Measurements from ENCODE around the gene NOS1AP.
"Not testable (repeated sequence)": the region's sequence is repeated elsewhere in the genome, so short reads cannot be mapped to it uniquely, and the experiment has no call there.

Gene NOS1AP

DNA sequence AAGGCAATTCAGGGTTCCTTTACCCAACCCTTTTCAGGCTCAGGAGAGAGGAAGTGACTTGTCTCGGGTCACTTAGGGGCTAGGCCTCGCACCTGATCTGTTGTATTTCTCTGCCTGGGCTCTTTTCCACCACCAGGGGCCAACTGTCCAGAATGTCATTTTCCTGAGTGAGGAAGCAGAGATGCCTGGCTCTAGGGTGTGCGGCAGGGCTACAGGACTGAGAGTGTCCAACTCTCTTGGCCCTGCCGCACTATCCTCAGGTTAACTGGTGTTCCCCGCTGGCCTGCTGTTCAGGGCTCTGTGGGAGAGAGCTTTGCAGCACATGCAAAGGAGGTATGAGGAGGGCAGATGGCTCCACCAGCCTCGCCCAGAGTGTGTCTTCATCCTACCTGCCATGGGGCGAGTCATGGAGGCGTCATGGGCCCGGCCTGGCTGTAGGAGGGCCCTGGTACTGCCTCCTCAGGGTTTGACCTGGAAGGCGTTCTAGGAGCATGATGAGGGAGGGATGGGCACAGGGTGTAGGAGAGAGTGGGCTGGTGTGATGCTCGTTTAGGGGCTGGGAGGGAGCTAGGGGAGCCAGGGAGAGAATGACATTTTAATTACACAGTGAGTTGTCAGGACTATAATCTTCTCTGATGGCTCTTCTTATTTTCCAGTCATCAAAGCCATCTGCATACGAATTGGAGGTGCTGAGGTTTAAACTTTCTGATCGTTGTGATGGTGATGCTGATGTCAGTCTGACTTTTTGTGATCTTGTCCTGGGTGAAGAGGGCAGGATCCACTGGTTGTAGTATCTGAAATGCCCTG is 128.3 kb downstream of the NOS1AP start:
- DNase-seq: no peak

- DNase-seq: no peak
Observed at GRCh38 chr1:162200096-162200847, 130.8 kb downstream of the NOS1AP start.

GRCh38 chr1:162201062-162201461 is 131.6 kb downstream of the NOS1AP start:
- DNase-seq: not testable (repeated sequence)

DNA sequence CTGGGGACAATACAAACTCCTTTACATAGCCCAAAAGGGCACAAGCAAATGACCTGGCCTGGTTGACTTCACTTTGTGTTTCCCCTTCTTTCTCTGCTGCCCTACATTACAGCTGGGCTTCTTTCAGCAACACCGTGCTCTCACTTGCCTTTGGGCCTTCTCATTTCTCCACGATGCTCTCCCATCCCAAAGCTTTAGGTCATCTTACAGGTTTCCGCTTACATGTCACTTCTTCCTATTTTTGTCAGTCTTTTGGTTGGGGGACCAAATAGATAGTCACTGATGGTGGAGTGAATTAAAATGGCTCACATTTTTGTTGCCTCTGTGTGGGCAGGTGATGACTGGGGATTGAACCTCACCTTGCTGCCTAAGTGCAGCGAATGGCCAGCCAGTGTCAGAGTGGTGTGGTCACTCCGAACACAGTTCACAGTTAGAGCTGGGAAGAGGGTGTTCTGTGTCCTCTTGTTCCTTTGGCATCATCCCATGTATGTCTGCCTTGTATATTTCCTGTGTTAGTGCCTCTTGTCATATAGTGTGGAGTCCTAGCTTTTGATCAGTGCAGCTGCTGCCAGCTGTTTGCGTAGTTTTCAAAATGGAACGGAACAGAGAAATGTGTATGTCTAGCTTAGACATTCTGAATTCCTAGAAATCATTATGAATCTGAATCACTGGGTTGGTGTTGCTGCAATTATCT is 134.8 kb downstream of the NOS1AP start:
- DNase-seq: no peak

- no peak for DNase-seq
Observed at GRCh38 chr1:162204823-162205155, 135.3 kb downstream of the NOS1AP start.

DNA sequence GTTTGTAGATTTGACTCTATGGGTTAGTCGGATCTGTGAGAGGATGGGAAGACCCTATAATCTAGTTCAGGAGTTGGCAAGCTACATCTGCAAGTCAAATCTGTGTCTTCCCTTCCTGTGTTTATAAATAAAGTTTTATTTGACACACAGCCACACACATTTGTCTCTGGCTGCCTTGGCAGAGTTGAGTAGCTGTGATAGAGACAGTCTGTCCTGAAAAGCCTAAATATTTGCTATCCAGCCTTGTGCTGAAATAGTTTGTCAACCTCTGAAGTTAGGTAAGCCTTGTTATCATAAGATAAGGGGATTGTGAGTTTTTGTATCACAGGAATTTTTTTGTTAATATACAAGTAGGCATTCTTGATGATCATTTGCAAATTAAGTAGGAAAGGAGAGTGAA is 136.8 kb downstream of the NOS1AP start:
- no peak for DNase-seq

DNA sequence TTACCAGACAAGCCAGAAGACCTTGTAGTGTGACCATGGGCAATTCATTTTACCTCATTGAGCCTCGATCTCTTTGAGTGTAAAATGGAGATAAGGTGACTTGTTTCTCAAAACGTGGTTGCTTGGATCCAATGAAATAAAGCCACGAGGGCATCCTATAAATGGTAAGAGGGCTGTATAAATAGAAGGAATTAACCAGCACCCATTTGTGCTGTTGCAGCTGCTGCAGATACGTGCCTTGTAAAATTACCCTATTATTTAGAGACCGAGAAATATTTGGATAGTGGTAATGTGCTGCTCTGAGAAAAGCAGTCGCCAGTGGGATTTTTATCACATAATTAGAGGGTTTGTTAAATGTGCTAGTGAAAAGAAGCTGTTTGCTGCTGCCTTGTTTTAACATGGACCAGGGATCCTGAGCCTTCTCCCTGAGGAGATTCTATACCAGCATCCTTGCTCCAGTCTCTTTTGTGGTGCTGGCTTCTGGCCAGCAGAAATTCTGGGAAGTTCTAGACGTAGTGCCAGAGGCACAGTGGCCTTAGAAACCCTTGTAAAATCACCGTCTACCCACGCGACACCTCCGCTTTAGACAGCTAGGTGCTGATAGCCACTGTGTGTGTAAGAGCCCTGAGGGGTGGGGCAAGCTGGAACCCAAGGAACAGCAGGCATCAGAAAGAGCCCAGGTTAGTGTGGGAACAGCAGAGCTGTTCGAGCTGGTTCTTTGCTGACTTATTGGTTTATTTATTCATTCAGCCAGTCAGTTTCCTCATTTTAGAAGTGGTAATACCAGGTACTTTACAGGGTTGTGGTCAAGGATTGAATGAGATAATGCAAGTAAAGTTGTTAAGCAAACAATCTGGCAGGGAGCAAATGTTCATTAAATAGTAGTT is 137.5 kb downstream of the NOS1AP start:
- no peak for DNase-seq

DNA sequence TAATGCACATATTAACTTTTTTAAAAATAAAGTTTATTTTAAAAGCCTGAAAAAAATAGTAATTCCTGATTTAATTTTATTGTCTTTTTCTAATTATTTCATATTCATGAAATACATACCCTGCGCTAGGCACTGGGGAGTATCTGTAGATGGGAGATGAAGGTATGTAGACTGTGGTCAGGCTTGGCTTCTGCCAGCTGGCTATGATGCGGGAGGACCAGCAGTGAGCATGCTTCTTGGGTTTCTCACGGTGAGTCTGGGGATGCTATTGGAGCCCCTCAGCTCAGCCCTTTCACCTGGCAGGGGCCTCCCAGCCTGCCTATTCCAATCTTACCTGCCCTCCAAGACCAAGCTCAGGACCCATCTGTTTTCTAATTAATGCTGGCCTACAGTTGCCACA is 138.4 kb downstream of the NOS1AP start:
- no peak for DNase-seq

DNA sequence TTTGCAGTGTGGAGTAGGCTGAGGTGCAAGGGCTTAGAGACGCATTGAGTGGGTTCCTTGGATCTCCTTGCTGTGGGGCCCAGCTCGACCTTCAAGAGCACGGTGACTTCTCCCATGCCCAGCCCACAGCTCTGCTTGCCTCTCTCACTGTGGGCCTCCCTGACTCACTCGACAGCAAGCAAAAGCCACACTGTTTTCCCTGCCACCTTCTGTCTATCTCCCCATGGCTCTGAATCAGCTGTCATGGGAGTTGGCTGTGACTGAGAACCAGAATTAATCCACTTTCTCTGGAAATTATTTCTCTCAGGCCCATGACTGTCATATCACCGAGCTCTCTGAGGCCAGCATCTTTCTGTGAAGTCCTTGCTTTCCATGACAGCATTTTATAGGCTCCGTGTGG is 140.7 kb downstream of the NOS1AP start:
- DNase-seq: no peak

DNA sequence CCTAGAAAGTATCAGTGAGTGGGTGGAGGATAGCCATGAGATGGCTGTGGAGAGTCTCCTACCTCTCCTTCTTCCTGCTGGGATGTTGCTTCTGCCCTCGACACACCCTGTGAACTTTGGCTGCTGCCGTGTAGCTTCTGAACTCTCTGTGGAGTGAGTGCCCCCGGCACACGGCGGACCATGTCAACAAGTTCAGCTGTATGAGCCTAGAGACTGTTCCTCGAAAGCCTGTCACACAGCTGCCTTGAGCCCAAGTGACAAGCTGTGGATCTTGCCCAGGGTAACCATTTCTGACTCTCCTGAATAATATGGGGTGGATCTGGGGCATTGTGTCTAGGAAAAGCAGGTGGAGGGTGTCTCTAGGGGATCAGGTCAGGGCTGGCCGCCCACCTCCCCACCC is 143.2 kb downstream of the NOS1AP start:
- no peak for DNase-seq

DNA sequence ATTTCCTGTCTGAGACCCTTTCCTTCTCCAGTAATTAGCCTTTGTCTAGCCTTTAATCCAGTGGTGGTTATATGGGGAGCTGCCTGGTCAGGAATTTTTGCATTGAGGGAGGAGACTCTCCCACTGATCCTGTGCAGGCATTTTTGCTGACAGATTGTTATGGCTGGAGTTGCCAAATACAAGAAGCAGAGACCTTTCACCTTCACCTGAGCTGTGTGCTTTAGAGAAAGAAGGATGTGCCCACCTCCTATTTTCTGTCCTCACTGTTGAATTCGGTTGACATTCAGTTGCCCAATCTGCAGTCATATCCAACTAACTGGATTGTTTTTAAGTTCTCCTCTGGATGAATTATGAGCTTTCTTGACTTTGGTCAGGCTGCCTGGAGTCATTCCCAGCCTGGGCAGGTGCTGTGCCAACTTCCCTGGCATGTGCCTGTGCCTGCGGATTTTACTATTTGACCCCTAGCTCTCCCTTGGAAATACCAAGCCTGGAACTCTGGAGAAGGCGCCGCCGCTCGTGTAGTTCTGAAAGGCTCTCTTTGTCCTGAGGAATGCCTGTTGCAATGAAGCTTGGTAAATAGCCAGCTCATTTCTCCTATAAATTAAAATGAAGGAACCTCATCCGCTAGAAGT is 143.9 kb downstream of the NOS1AP start:
- DNase-seq: peak in 1 of 2 donors; percentile 58

DNA sequence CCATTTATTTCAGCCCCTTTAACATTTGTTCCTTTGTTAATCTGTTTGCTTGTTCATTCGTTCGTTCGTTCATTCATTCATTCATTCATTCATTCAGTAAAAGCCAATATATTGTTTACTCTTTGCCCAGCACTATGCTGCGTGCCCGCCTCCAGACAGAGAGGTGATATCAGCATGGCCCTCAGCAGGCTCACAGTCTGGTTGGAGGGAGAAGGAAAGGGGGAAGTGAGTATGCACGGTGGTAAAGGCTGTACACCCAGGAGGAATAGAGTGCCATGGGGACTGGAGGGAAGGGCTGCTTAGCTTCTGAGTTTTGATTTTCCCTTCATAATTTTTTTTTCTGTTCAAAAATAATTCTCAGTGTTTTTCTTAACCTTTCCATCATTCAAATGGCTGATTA is 144.7 kb downstream of the NOS1AP start:
- no peak for DNase-seq

DNA sequence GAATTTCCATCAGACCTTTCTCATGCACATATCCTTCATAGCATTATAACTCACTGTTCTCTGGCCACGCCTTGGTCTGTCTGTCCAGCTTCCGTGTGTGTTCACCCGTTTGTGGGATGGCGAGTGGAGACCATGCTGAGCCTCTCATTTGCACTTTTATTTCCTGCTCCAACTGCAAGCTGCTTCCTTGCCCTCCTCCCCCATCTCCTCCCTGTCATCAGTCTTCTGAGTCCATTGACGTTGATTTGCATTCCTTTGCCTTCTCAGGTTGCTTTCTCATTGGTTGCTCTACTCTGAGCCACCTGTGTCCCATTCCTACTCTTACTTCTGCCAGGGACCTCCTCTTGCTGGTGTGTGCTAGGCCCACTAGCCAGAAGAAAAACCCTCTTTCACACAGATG is 146.4 kb downstream of the NOS1AP start:
- DNase-seq: no peak

- DNase-seq: no peak
Observed at GRCh38 chr1:162216604-162217003, 147.1 kb downstream of the NOS1AP start.

DNA sequence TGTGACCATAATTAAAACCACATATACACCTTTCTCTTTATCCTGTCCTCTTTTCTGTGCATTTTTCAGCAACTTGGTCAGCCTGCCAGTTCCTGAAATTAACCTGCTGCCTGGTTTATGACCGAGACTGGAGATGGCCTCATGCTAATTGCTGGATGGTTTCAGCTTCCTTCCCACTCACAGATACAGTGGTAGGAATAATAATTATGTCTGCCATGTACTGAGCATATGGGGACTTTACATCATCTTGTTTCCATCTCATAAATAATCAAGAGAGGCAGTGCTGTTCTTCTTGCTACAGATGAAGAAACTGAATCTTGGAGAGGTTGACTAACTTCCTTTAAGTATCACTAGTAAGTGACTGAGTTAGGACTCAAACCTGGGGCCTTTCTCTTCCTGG is 148.2 kb downstream of the NOS1AP start:
- DNase-seq: no peak

- no peak for DNase-seq
Observed at GRCh38 chr1:162218546-162218945, 149.1 kb downstream of the NOS1AP start.

GRCh38 chr1:162218975-162219374 is 149.5 kb downstream of the NOS1AP start:
- DNase-seq: no peak

- no peak for DNase-seq
Observed at GRCh38 chr1:162219461-162219860, 150.0 kb downstream of the NOS1AP start.

GRCh38 chr1:162220009-162220539 is 150.6 kb downstream of the NOS1AP start:
- DNase-seq: no peak

GRCh38 chr1:162222014-162222413 is 152.5 kb downstream of the NOS1AP start:
- no peak for DNase-seq

DNA sequence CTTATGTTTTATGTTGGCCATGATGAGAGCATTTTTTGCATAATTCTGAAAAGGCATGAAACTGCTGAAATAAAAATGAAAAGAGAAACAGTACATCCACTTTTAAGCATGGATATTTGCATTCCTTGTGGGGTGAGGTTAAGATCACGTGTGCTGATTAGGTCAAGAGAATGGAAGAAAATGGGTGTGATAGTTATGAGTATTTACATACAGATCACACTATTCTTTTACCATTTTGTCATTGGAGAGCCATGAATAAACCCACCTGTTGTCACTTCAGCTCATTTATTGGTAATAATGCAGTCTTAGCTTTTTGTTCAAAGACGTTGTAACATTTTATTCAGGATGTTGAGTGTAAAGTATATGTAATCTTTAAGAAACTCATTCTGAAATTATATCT is 153.2 kb downstream of the NOS1AP start:
- no peak for DNase-seq

GRCh38 chr1:162223488-162223887 is 154.0 kb downstream of the NOS1AP start:
- DNase-seq: no peak
